Endodermal cell (in vitro differentiated cells): ENCODE data around the gene NOTO. TPM values are rescaled to one million over a fixed set of nuclear protein-coding genes. Genes with fewer than 3 reads are reported as not detected.

Source experiments
- DNase-seq: peaks from one replicate; pipeline ENCODE4 v3.0.0-alpha.2; 2017
- H3K27ac ChIP-seq: 2 replicates; pipeline ENCODE4 v1.5.1; 2013; ENCODE audit warnings: mild to moderate bottlenecking, low read depth, low read length, moderate library complexity
- H3K27me3 ChIP-seq: 2 replicates; pipeline ENCODE4 v1.6.1; 2013; ENCODE audit warnings: mild to moderate bottlenecking, low read length, moderate library complexity; ENCODE audit not compliant: insufficient read depth, control insufficient read depth, poor library complexity, severe bottlenecking
- H3K36me3 ChIP-seq: 2 replicates; pipeline ENCODE4 v1.7.0; 2013; ENCODE audit warnings: mild to moderate bottlenecking, low read length, moderate library complexity; ENCODE audit not compliant: control insufficient read depth, insufficient read depth
- H3K4me1 ChIP-seq: one replicate; pipeline ENCODE4 v1.7.0; 2013; ENCODE audit warnings: low read length; ENCODE audit not compliant: control insufficient read depth, insufficient read depth
- H3K4me3 ChIP-seq: 2 replicates; pipeline ENCODE4 v1.5.1; 2013; ENCODE audit warnings: mild to moderate bottlenecking, low read length, moderate library complexity
- H3K9ac ChIP-seq: 2 replicates; pipeline ENCODE4 v1.6.1; 2013; ENCODE audit warnings: mild to moderate bottlenecking, low read length, moderate library complexity; ENCODE audit not compliant: poor library complexity, severe bottlenecking; ENCODE audit errors: extremely low read depth
- H3K9me3 ChIP-seq: 2 replicates; pipeline ENCODE4 v1.6.1; 2013; ENCODE audit warnings: mild to moderate bottlenecking, low read length, moderate library complexity; ENCODE audit not compliant: control insufficient read depth
- H3K27ac Mint-ChIP-seq: 2 replicates; pipeline ENCODE4 v1.8.0; 2020; ENCODE audit warnings: mixed read lengths
- H3K27me3 Mint-ChIP-seq: 2 replicates; pipeline ENCODE4 v1.8.0; 2021; ENCODE audit warnings: mild to moderate bottlenecking, mixed read lengths; ENCODE audit not compliant: insufficient read depth
- H3K36me3 Mint-ChIP-seq: 2 replicates; pipeline ENCODE4 v1.8.0; 2020; ENCODE audit warnings: low read depth, mixed read lengths
- H3K4me1 Mint-ChIP-seq: 2 replicates; pipeline ENCODE4 v1.8.0; 2020; ENCODE audit warnings: mixed read lengths
- H3K4me3 Mint-ChIP-seq: 2 replicates; pipeline ENCODE4 v1.8.0; 2020; ENCODE audit warnings: mild to moderate bottlenecking, moderate library complexity, mixed read lengths
- H3K9me3 Mint-ChIP-seq: 2 replicates; pipeline ENCODE4 v1.8.0; 2020; ENCODE audit warnings: mild to moderate bottlenecking, mixed read lengths
- WGBS, 2 experiments: methylation state at CpG; one replicate each; pipeline versions ENCODE4 v1.1.5 to v1.1.7; 2013; ENCODE audit warnings: missing lambda C conversion rate in 2 of 2, mixed read lengths in 1 of 2; ENCODE audit not compliant: insufficient coverage in 1 of 2, insufficient read length in 1 of 2; 5-methylcytosine and 5-hydroxymethylcytosine counted together
- total RNA-seq, 2 donors: library from RNA; stranded (reverse); fragmentation: NEBNext Ultra II Directional in 1 of 2; extraction: Animal tissue kit (Norgen Biotek cat#: 25700) in 1 of 2; gene quantifications; 2 replicates in 1 of 2; 3 replicates in 1 of 2; pipeline ENCODE4 v1.2.1, GENCODE V29; 2021
- TF ChIP-seq, protein P1 (sequence below): fragments of 200-600 bp; sonication (generic); conservative IDR thresholded peaks from 2 replicates; pipeline ENCODE4 v1.5.0; 2021; ENCODE audit warnings: antibody characterized with exemption, mild to moderate bottlenecking

Gene NOTO
- total RNA-seq, 2 donors from 2014 or later: not detected

DNA sequence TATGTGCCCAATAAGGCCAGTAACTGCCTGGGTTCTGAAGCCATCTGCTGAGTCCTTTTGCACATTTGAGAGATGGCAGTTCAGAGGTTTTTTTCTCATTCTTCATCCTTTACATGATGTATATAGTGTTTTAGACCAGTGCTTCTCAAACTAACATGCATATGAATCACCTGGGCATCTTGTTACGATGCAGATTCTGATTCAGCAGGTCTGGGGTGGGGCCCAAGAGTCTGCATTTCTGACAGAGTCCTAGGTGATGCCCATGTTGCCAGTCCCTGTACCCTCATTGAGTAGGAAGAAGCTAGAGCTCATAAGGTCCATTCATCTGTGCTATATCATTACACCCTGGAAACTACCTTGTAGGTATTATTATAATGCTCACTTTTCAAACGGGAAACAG, 15.5 kb downstream of the NOTO start:
- Histone ChIP-seq H3K4me1 (no peaks in the 10 kb centered on the region), H3K9me3 (no peaks in the 10 kb centered on the region), H3K27me3 (no peaks in the 10 kb centered on the region), H3K4me3 (no peak overlapping the region), H3K36me3 (peaks cover 15% of the 10 kb centered on the region), H3K9ac (no peak overlapping the region), H3K27ac (no peak overlapping the region)
- Mint-ChIP-seq H3K9me3 (no peaks in the 10 kb centered on the region), H3K4me3 (no peak overlapping the region), H3K27ac (no peak overlapping the region), H3K4me1 (peaks cover 13% of the 10 kb centered on the region), H3K36me3 (peaks cover 17% of the 10 kb centered on the region), H3K27me3 (no peaks in the 10 kb centered on the region)
- TF ChIP-seq, protein P1, sequence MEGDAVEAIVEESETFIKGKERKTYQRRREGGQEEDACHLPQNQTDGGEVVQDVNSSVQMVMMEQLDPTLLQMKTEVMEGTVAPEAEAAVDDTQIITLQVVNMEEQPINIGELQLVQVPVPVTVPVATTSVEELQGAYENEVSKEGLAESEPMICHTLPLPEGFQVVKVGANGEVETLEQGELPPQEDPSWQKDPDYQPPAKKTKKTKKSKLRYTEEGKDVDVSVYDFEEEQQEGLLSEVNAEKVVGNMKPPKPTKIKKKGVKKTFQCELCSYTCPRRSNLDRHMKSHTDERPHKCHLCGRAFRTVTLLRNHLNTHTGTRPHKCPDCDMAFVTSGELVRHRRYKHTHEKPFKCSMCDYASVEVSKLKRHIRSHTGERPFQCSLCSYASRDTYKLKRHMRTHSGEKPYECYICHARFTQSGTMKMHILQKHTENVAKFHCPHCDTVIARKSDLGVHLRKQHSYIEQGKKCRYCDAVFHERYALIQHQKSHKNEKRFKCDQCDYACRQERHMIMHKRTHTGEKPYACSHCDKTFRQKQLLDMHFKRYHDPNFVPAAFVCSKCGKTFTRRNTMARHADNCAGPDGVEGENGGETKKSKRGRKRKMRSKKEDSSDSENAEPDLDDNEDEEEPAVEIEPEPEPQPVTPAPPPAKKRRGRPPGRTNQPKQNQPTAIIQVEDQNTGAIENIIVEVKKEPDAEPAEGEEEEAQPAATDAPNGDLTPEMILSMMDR: no peak
- DNase-seq: no peak
- 95 to 100% methylated on average over 1 to 2 of the region's 2 CpGs for WGBS, 2 experiments

DNA sequence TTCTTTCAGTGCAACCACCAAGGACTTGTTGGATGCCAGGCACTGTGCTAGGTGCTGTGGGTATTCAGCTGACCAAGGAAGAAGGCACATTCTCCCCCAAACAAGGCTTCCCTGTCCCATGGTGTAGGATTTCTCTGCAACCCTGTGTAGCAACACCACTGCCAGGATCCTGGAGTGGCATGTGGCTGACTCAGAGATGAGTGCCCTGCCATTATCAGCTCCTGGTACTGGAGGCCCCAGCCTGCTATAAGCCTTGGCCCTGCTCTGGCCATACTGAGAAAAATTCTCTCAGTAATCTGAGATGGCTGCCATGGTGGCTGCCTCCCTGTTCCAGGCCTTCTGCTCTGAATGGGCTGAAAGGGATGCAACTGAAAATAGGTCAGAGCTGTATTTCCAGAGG, 15.9 kb downstream of the NOTO start:
- no peaks in the 10 kb centered on the region for H3K4me1 ChIP-seq
- H3K27ac Mint-ChIP-seq: no peak overlapping the region
- H3K4me1 Mint-ChIP-seq: peaks cover 13% of the 10 kb centered on the region
- peaks cover 19% of the 10 kb centered on the region for H3K36me3 Mint-ChIP-seq
- no peak overlapping the region for H3K4me3 Mint-ChIP-seq
- peaks cover 20% of the 10 kb centered on the region for H3K36me3 ChIP-seq
- TF ChIP-seq, protein P1: no peak
- H3K9me3 Mint-ChIP-seq: no peaks in the 10 kb centered on the region
- DNase-seq: no peak
- H3K27me3 ChIP-seq: no peaks in the 10 kb centered on the region
- no peak overlapping the region for H3K27ac ChIP-seq
- H3K9ac ChIP-seq: no peak overlapping the region
- no peak overlapping the region for H3K4me3 ChIP-seq
- H3K27me3 Mint-ChIP-seq: no peaks in the 10 kb centered on the region
- no peaks in the 10 kb centered on the region for H3K9me3 ChIP-seq

DNA sequence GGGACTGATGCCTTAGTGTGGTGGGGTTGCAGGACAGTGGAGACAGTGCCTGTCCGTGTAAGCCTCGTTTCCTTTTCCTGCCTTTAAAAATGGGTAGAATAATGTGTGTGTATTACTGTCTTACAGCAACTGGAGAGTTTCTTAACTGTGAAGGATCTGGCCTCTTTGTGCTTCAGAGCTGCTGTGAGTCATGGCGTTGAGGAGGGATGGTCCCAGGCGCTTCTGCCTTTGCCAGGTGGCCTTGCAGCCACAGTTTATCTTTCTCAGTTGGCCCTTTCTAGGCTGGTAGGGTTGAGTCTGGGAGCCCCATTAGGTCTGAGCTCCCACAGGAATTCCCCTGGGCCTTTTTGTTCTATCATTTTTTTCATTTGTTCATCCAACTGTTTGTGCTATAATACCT, 21.4 kb downstream of the NOTO start:
- Histone ChIP-seq H3K27ac (no peak overlapping the region), H3K4me3 (no peak overlapping the region), H3K36me3 (peaks cover 20% of the 10 kb centered on the region), H3K9ac (no peak overlapping the region), H3K4me1 (no peaks in the 10 kb centered on the region), H3K9me3 (no peaks in the 10 kb centered on the region), H3K27me3 (no peaks in the 10 kb centered on the region)
- no peak overlapping the region for H3K4me3 Mint-ChIP-seq
- no peaks in the 10 kb centered on the region for H3K27me3 Mint-ChIP-seq
- H3K9me3 Mint-ChIP-seq: no peaks in the 10 kb centered on the region
- WGBS, 2 experiments: 81 to 93% methylated on average over 4 of the region's 4 CpGs
- no peaks in the 10 kb centered on the region for H3K4me1 Mint-ChIP-seq
- H3K36me3 Mint-ChIP-seq: peaks cover 24% of the 10 kb centered on the region
- no peak for DNase-seq
- no peak overlapping the region for H3K27ac Mint-ChIP-seq
- TF ChIP-seq, protein P1: no peak
